Measurements from ENCODE around the gene ERCC5. TPM values are rescaled to one million over a fixed set of nuclear protein-coding genes. Genes with fewer than 3 reads are reported as not detected.

Gene ERCC5
- total RNA-seq, 1 donor from 2014 or later: 39.4 TPM

DNA sequence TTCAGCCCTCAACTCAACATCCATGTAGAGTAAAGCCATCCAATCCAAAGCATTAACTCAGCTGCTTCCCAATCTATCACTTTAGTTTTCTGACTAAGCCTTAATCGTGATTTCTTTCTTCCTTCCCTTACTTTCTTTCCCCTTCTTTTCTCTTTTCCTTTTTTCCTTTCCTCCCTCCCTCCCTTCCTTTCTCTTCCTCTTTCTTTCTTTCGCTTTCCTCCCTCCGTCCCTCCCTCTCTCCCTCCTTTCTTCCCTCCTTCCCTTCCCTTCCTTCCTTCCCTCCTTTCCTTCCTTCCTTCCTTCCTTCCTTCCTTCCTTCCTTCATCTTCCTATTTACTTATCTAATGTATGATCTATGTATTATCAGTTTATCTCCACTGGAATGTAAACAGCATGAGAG is 71.2 kb downstream of the ERCC5 start:
- DNase-seq (ENCODE audit: low read depth): no peak
- no peak overlapping the region for H3K4me3 ChIP-seq (ENCODE audit: low read depth, low read length)
- TF ChIP-seq, protein P1, sequence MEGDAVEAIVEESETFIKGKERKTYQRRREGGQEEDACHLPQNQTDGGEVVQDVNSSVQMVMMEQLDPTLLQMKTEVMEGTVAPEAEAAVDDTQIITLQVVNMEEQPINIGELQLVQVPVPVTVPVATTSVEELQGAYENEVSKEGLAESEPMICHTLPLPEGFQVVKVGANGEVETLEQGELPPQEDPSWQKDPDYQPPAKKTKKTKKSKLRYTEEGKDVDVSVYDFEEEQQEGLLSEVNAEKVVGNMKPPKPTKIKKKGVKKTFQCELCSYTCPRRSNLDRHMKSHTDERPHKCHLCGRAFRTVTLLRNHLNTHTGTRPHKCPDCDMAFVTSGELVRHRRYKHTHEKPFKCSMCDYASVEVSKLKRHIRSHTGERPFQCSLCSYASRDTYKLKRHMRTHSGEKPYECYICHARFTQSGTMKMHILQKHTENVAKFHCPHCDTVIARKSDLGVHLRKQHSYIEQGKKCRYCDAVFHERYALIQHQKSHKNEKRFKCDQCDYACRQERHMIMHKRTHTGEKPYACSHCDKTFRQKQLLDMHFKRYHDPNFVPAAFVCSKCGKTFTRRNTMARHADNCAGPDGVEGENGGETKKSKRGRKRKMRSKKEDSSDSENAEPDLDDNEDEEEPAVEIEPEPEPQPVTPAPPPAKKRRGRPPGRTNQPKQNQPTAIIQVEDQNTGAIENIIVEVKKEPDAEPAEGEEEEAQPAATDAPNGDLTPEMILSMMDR (conservative IDR thresholded peaks at IDR 0.05; ENCODE audit: low read depth, low read length): no peak

GRCh38 chr13:102922184-102922583 is 76.4 kb downstream of the ERCC5 start:
- H3K4me3 ChIP-seq (ENCODE audit: low read depth, low read length): no peak overlapping the region
- TF ChIP-seq, protein P1 (conservative IDR thresholded peaks at IDR 0.05; ENCODE audit: low read depth, low read length): no peak
- no peak for DNase-seq (ENCODE audit: low read depth)

Other genes with a start within 250 kb of the ERCC5 start
- gene TPP2, start 249.0 kb upstream of the ERCC5 start, total RNA-seq: 47.9 and 61.1 TPM in 2 replicates
- not detected in 2 replicates for gene METTL21C, start 151.0 kb upstream of the ERCC5 start, total RNA-seq
- gene TEX30, start 72.2 kb upstream of the ERCC5 start, total RNA-seq: 38.7 and 49.3 TPM in 2 replicates
- 15.4 and 26.6 TPM in 2 replicates for gene POGLUT2, start 47.1 kb upstream of the ERCC5 start, total RNA-seq
- gene BIVM, start 46.9 kb upstream of the ERCC5 start, total RNA-seq: 14.6 and 18.7 TPM in 2 replicates
- gene SLC10A2, start 220.4 kb downstream of the ERCC5 start, total RNA-seq: not detected in 2 replicates